B cell (primary cell): Measurements from ENCODE around the gene SNTG2.

Experiments
- EZH2 ChIP-seq: IDR thresholded peaks from 2 replicates; pipeline ENCODE4 v1.6.1; 2012; ENCODE audit warnings: borderline replicate concordance, low read depth, mild to moderate bottlenecking, moderate library complexity, low read length; ENCODE audit not compliant: insufficient read depth, poor library complexity, severe bottlenecking
- TF ChIP-seq, protein P1 (sequence below): fragments of 200-600 bp; IDR thresholded peaks from one replicate; pipeline ENCODE4 v1.8.0; 2022; ENCODE audit warnings: antibody characterized with exemption, mild to moderate bottlenecking

- TF ChIP-seq, protein P1, sequence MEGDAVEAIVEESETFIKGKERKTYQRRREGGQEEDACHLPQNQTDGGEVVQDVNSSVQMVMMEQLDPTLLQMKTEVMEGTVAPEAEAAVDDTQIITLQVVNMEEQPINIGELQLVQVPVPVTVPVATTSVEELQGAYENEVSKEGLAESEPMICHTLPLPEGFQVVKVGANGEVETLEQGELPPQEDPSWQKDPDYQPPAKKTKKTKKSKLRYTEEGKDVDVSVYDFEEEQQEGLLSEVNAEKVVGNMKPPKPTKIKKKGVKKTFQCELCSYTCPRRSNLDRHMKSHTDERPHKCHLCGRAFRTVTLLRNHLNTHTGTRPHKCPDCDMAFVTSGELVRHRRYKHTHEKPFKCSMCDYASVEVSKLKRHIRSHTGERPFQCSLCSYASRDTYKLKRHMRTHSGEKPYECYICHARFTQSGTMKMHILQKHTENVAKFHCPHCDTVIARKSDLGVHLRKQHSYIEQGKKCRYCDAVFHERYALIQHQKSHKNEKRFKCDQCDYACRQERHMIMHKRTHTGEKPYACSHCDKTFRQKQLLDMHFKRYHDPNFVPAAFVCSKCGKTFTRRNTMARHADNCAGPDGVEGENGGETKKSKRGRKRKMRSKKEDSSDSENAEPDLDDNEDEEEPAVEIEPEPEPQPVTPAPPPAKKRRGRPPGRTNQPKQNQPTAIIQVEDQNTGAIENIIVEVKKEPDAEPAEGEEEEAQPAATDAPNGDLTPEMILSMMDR: no peak
- TF ChIP-seq EZH2: no peak
Observed at GRCh38 chr2:1277634-1278033, 327.0 kb downstream of the SNTG2 start.
